Chondrocyte (in vitro differentiated cells): ENCODE results near the gene ATP2B2. TPM values are rescaled to one million over a fixed set of nuclear protein-coding genes. Genes with fewer than 3 reads are reported as not detected.

Experiments
- DNase-seq: peaks from one replicate; pipeline ENCODE4 v3.0.0; 2021; ENCODE audit warnings: mixed read lengths, low spot score
- H3K27ac Mint-ChIP-seq: one replicate; pipeline ENCODE4 v1.8.0; 2021; ENCODE audit warnings: mild to moderate bottlenecking, moderate library complexity, mixed read lengths; ENCODE audit not compliant: unreplicated experiment
- H3K27me3 Mint-ChIP-seq: 2 replicates; pipeline ENCODE4 v1.8.0; 2021; ENCODE audit warnings: low read depth, mixed read lengths
- H3K36me3 Mint-ChIP-seq: 2 replicates; pipeline ENCODE4 v1.8.0; 2021; ENCODE audit warnings: low read depth, mixed read lengths
- H3K4me1 Mint-ChIP-seq: 2 replicates; pipeline ENCODE4 v1.8.0; 2021; ENCODE audit warnings: low read depth, mild to moderate bottlenecking, mixed read lengths
- H3K4me3 Mint-ChIP-seq: one replicate; pipeline ENCODE4 v1.8.0; 2021; ENCODE audit warnings: mild to moderate bottlenecking, moderate library complexity, mixed read lengths; ENCODE audit not compliant: unreplicated experiment
- H3K9me3 Mint-ChIP-seq: 2 replicates; pipeline ENCODE4 v1.8.0; 2021; ENCODE audit warnings: low read depth, mixed read lengths
- total RNA-seq: library from RNA; stranded (reverse); gene quantifications from 3 replicates; pipeline ENCODE4 v1.2.1, GENCODE V29; 2021
- TF ChIP-seq, protein P1 (sequence below): fragments of 200-600 bp; sonication (generic); IDR thresholded peaks from 2 replicates; pipeline ENCODE4 v1.5.0; 2021; ENCODE audit warnings: antibody characterized with exemption, mild to moderate bottlenecking, moderate library complexity

The ATP2B2 gene
- total RNA-seq, 1 donor from 2014 or later, result 0.25 TPM

GRCh38 chr3:10394491-10395025 lies 110.8 kb downstream of the ATP2B2 start:
- Mint-ChIP-seq H3K9me3 (no peaks in the 10 kb centered on the region), H3K36me3 (no peaks in the 10 kb centered on the region), H3K27me3 (peaks cover 12% of the 10 kb centered on the region), H3K4me3 (no peak overlapping the region), H3K27ac (no peak overlapping the region), H3K4me1 (peaks cover 14% of the 10 kb centered on the region)
- DNase-seq, result peak; percentile 68
- TF ChIP-seq, protein P1, sequence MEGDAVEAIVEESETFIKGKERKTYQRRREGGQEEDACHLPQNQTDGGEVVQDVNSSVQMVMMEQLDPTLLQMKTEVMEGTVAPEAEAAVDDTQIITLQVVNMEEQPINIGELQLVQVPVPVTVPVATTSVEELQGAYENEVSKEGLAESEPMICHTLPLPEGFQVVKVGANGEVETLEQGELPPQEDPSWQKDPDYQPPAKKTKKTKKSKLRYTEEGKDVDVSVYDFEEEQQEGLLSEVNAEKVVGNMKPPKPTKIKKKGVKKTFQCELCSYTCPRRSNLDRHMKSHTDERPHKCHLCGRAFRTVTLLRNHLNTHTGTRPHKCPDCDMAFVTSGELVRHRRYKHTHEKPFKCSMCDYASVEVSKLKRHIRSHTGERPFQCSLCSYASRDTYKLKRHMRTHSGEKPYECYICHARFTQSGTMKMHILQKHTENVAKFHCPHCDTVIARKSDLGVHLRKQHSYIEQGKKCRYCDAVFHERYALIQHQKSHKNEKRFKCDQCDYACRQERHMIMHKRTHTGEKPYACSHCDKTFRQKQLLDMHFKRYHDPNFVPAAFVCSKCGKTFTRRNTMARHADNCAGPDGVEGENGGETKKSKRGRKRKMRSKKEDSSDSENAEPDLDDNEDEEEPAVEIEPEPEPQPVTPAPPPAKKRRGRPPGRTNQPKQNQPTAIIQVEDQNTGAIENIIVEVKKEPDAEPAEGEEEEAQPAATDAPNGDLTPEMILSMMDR, result no peak

DNA sequence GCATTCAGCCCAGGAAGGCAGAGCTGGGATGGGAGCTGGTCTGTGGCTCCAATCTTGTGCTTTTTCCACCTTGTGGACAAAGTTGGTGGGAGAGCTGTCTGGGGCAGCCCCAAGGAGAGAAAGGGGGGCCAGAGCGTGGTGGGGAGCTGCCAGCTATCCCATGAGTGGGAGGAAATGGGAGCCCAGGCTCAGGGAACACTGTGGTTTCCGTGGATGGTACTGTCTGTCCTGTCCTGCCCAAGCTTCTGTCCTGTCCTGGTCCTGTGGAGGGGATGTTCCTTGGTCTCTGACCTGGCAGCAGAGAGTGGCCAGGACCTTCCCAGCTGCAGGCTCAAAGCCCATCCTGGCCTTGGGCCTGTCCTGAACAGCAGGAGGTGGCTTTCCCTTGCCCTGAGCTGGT lies 111.9 kb downstream of the ATP2B2 start:
- peak; percentile 43 for DNase-seq
- Mint-ChIP-seq H3K4me3 (no peak overlapping the region), H3K9me3 (no peaks in the 10 kb centered on the region), H3K4me1 (peaks cover 8% of the 10 kb centered on the region), H3K27ac (no peak overlapping the region), H3K36me3 (no peaks in the 10 kb centered on the region), H3K27me3 (peaks cover 17% of the 10 kb centered on the region)
- TF ChIP-seq, protein P1, result no peak

GRCh38 chr3:10392906-10393461 lies 112.4 kb downstream of the ATP2B2 start:
- TF ChIP-seq, protein P1, result no peak
- Mint-ChIP-seq H3K36me3 (no peaks in the 10 kb centered on the region), H3K27me3 (peaks cover 18% of the 10 kb centered on the region), H3K4me3 (no peak overlapping the region), H3K27ac (no peak overlapping the region), H3K4me1 (peaks cover 3% of the 10 kb centered on the region), H3K9me3 (no peaks in the 10 kb centered on the region)
- DNase-seq, result no peak

GRCh38 chr3:10392244-10392643 lies 113.1 kb downstream of the ATP2B2 start:
- DNase-seq, result no peak
- Mint-ChIP-seq H3K27me3 (peaks cover 20% of the 10 kb centered on the region), H3K4me3 (no peak overlapping the region), H3K4me1 (no peaks in the 10 kb centered on the region), H3K9me3 (no peaks in the 10 kb centered on the region), H3K36me3 (no peaks in the 10 kb centered on the region), H3K27ac (no peak overlapping the region)
- TF ChIP-seq, protein P1, result peak; percentile 37

- Mint-ChIP-seq H3K27me3 (peaks cover 26% of the 10 kb centered on the region), H3K36me3 (no peaks in the 10 kb centered on the region), H3K27ac (no peak overlapping the region)
Observed at GRCh38 chr3:10391391-10391790, 114.0 kb downstream of the ATP2B2 start.

More at GRCh38 chr3:10391391-10391790, 114.0 kb downstream of the ATP2B2 start:
- no peaks in the 10 kb centered on the region for H3K4me1 Mint-ChIP-seq
- H3K4me3 Mint-ChIP-seq, result no peak overlapping the region
- DNase-seq, result no peak
- TF ChIP-seq, protein P1, result no peak
- no peaks in the 10 kb centered on the region for H3K9me3 Mint-ChIP-seq
